Measurements from ENCODE around the gene ZMYND8. TPM values are rescaled to one million over a fixed set of nuclear protein-coding genes. Genes with fewer than 3 reads are reported as not detected.
"Not testable (repeated sequence)": the region's sequence is repeated elsewhere in the genome, so short reads cannot be mapped to it uniquely, and the experiment has no call there.

The ZMYND8 gene
- total RNA-seq, 1 donor from 2014 or later: 18.6 TPM

DNA sequence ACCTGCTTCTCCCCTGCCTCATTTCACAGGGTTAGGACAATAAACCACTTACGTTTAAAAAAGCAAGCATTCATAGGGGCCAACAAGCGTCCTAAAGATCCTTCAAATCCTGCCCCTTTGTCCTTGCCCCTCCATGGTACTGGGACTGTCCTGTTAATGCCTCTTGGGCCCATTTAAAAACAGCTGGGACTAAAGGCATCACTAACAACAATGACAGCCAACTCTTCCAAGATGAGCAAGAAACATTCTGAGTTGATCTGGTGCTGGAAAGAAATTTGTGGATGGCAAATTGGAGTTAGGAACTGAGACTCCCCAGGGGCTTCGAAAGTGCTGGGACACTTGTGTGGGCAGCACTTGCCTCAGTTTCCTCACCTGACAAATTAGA, 93.4 kb downstream of the ZMYND8 start:
- no peak for DNase-seq (ENCODE audit: low read depth)
- TF ChIP-seq, protein P1, sequence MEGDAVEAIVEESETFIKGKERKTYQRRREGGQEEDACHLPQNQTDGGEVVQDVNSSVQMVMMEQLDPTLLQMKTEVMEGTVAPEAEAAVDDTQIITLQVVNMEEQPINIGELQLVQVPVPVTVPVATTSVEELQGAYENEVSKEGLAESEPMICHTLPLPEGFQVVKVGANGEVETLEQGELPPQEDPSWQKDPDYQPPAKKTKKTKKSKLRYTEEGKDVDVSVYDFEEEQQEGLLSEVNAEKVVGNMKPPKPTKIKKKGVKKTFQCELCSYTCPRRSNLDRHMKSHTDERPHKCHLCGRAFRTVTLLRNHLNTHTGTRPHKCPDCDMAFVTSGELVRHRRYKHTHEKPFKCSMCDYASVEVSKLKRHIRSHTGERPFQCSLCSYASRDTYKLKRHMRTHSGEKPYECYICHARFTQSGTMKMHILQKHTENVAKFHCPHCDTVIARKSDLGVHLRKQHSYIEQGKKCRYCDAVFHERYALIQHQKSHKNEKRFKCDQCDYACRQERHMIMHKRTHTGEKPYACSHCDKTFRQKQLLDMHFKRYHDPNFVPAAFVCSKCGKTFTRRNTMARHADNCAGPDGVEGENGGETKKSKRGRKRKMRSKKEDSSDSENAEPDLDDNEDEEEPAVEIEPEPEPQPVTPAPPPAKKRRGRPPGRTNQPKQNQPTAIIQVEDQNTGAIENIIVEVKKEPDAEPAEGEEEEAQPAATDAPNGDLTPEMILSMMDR (conservative IDR thresholded peaks at IDR 0.05; ENCODE audit: low read depth, low read length): no peak
- H3K4me3 ChIP-seq (ENCODE audit: low read depth, low read length): no peak overlapping the region

DNA sequence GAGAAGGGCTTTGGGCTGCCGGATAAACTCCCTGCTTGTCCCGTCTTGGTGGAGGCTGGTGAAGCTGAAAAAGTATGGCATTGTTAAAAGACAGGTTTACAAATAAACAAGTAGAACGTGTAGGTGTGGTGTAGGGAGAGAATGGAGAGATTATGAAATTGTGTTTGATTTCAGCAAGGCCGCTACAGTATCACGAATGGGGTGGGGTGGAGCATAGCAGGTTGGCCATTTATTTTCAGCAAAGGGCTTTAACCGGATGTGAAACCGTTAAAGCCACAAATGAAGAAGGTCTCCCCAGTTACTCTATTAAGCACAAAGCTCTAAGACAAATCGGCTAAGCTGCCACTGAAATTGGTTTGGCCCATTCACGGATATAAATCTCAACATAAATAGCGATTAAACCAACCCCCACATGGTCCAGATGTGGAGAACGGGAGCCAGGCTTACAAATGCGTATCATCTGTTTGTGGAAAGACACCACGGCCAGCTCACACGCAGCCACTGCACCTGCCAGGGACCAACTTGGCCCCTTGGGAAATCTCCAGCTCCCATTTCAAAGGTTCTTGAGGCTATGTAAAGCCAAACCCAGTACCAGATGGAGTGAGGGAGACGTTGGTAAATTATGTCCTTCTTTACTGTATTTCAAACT, 94.0 kb downstream of the ZMYND8 start:
- no peak overlapping the region for H3K4me3 ChIP-seq (ENCODE audit: low read depth, low read length)
- TF ChIP-seq, protein P1 (conservative IDR thresholded peaks at IDR 0.05; ENCODE audit: low read depth, low read length): no peak

DNA sequence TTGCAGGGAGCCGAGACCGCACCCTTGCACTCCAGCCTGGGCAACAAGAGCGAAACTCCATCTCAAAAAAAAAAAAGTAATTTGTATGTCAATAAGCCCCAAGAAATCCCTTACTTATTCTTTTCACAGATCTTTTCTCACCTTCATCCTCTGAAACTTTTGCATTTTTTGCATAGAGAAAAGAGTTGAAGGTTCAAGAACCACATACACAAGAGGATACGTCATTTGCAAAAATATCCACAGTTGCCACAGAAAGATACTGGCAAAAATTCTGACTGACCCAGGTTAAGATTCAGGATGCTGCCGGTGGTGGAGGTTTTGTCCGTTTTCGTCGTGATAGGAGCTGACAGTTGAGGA, 94.5 kb downstream of the ZMYND8 start:
- no peak for DNase-seq (ENCODE audit: low read depth)
- TF ChIP-seq, protein P1 (conservative IDR thresholded peaks at IDR 0.05; ENCODE audit: low read depth, low read length): no peak
- H3K4me3 ChIP-seq (ENCODE audit: low read depth, low read length): no peak overlapping the region

More for the DNA sequence above, 94.0 kb downstream of the ZMYND8 start:
- DNase-seq (ENCODE audit: low read depth): no peak

DNA sequence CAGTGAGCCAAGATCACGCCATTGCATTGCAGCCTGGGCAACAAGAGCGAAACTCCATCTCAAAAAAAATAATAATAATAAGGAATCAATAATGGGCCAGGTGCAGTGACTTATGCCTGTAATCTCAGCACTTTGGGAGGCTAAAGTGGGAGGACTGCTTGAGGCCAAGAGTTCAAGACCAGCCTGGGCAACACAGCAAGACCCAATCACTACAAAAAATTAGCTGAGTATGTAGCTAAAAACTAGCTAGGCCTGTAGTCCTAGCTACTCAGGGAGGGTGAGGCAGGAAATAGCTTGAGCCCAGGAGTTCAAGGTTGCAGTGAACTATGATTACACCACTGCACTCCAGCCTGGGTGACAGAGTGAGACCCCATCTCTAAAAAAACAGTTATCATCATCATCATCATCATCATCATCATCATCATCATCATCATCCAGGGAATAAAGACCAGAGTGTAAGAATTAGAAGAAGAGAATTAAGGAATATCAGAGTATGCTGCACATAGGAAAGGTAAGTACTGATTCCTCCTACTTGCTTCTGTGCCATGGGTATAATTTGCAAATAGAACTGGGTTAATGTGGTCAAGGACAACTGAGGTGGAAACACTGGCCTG, 95.2 kb downstream of the ZMYND8 start:
- not testable (repeated sequence) for DNase-seq (ENCODE audit: low read depth); H3K4me3 ChIP-seq (ENCODE audit: low read depth, low read length)

DNA sequence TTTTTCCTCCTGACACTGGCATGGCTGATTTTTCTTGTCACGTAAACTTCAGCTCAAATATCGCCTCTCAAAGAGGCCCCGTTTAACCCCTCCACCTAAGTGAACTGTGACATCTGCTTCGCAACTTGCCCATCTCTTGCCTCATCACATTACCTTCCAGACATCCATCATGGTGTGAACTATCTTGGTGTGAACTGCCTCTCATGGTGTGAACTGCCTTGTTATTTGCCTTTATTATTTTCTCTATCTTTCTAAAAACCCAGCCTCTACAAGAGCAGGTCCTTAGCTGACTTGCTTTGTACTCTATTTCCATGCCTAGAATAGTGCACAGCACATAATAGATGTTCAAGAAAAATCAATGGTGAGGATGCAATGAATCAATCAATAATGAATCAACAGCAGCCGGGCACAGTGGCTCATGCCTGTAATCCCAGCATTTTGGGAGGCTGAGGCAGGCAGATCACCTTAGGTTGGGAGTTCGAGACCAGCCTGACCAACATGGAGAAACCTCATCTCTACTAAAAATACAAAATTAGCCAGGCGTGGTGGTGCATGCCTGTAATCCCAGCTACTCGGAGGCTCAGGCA, 95.9 kb downstream of the ZMYND8 start:
- not testable (repeated sequence) for DNase-seq (ENCODE audit: low read depth); H3K4me3 ChIP-seq (ENCODE audit: low read depth, low read length)

DNA sequence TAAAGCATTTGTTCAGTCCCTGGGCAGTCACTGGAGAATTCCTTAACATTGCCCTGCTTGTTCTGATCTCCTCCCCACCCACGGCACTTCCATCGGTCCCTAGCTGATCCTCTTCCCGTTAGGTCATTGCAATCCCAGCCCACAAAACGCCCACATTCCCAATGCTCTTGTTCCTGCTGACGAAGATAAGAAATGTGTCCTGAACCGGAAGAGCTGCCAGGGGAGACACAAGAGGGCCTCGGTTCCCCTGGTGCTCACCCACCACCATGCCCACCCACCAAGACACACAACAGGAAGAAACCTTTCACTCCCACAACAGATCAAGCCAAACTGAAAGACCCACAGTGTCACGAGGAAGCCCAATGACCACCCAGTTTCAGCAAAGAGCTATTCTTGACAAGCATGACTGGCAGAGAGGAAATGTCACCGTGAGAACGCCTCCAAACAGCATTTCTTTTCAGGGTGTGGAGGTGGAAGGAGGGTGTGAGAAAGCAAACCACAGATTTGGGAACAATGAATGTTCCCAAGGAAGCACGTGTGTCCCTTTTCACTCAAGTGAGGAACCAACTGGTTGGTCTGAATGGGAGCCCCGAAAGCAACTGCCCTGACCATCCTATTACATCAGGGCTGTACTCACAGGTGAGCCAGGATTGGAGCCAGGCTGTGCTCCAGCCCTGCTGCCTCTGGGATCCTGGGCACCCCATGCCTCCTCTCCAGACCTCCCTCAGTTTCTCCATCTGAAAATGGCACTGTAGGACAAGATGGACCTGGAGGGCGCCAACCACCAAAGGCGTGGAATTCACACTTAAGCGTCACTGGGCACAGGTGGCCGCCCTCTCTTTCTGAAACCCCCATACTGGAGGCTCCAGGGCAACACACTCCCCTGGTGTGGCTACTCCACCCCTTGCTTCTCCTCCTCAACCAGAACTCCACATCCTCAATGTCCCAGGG, 97.5 kb downstream of the ZMYND8 start:
- TF ChIP-seq, protein P1 (conservative IDR thresholded peaks at IDR 0.05; ENCODE audit: low read depth, low read length): no peak
- DNase-seq (ENCODE audit: low read depth): peak; percentile 44
- H3K4me3 ChIP-seq (ENCODE audit: low read depth, low read length): no peak overlapping the region

DNA sequence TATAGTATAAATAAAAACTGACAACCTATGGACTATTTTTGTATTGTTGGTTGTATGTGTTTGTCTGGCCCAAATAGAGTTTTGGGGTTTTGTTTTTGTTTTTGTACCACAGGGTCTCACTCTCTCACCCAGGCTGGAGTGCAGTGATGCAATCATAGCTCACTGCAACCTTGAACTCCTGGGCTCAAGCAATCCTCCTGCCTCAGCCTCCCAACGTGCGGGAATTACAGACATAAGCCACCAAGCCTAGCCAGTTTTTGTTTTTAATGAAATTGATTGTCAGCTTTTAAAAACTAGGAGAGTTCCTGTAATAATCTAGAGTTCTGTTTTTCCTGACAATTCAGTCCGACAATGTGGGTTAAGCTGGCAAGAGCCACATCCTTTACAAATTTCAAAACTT, 98.7 kb downstream of the ZMYND8 start:
- no peak for DNase-seq (ENCODE audit: low read depth)
- TF ChIP-seq, protein P1 (conservative IDR thresholded peaks at IDR 0.05; ENCODE audit: low read depth, low read length): no peak
- no peak overlapping the region for H3K4me3 ChIP-seq (ENCODE audit: low read depth, low read length)

Data from epithelial cell of proximal tubule (primary cell).